ENCODE results near the gene GPS1. TPM values are rescaled to one million over a fixed set of nuclear protein-coding genes. Genes with fewer than 3 reads are reported as not detected.

The GPS1 gene
- total RNA-seq, 1 experiment from 2014 or later, result 181 TPM

GRCh38 chr17:82089723-82090548, 38.2 kb downstream of the GPS1 start:
- CTCF ChIA-PET, result interaction anchor here (0.7 to 2.3 kb wide), 2 partner anchors 16 to 60 kb away, joined by 3 to 6 read pairs; no protein-coding TSS in a partner anchor
- no peak for TF ChIP-seq ZSCAN18 (CRISPR knock-in tag; IDR thresholded peaks at IDR 0.05)
- no peak for TF ChIP-seq OVOL2 (CRISPR knock-in tag; IDR thresholded peaks at IDR 0.05; ENCODE audit: borderline replicate concordance)
- TF ChIP-seq EMX1 (CRISPR knock-in tag; IDR thresholded peaks at IDR 0.05), result no peak
- no peak for TF ChIP-seq HMGXB4 (CRISPR knock-in tag; IDR thresholded peaks at IDR 0.05)
- TF ChIP-seq E2F1 (CRISPR knock-in tag; IDR thresholded peaks at IDR 0.05), result no peak
- TF ChIP-seq FOXP4 (CRISPR knock-in tag; IDR thresholded peaks at IDR 0.05), result no peak
- TF ChIP-seq RELA (CRISPR knock-in tag; IDR thresholded peaks at IDR 0.05; ENCODE audit: borderline replicate concordance), result no peak
- no peak for TF ChIP-seq TEAD1 (CRISPR knock-in tag; IDR thresholded peaks at IDR 0.05)
- TF ChIP-seq, protein P1, sequence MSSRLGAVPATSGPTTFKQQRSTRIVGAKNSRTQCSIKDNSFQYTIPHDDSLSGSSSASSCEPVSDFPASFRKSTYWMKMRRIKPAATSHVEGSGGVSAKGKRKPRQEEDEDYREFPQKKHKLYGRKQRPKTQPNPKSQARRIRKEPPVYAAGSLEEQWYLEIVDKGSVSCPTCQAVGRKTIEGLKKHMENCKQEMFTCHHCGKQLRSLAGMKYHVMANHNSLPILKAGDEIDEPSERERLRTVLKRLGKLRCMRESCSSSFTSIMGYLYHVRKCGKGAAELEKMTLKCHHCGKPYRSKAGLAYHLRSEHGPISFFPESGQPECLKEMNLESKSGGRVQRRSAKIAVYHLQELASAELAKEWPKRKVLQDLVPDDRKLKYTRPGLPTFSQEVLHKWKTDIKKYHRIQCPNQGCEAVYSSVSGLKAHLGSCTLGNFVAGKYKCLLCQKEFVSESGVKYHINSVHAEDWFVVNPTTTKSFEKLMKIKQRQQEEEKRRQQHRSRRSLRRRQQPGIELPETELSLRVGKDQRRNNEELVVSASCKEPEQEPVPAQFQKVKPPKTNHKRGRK (CRISPR knock-in tag; IDR thresholded peaks at IDR 0.05; ENCODE audit: borderline replicate concordance), result no peak
- no peak for TF ChIP-seq NFATC4 (CRISPR knock-in tag; IDR thresholded peaks at IDR 0.05)
- TF ChIP-seq MYBL2 (CRISPR knock-in tag; IDR thresholded peaks at IDR 0.05), result no peak
- no peak for TF ChIP-seq HMGA2 (CRISPR knock-in tag; IDR thresholded peaks at IDR 0.05)
- TF ChIP-seq, protein P2, sequence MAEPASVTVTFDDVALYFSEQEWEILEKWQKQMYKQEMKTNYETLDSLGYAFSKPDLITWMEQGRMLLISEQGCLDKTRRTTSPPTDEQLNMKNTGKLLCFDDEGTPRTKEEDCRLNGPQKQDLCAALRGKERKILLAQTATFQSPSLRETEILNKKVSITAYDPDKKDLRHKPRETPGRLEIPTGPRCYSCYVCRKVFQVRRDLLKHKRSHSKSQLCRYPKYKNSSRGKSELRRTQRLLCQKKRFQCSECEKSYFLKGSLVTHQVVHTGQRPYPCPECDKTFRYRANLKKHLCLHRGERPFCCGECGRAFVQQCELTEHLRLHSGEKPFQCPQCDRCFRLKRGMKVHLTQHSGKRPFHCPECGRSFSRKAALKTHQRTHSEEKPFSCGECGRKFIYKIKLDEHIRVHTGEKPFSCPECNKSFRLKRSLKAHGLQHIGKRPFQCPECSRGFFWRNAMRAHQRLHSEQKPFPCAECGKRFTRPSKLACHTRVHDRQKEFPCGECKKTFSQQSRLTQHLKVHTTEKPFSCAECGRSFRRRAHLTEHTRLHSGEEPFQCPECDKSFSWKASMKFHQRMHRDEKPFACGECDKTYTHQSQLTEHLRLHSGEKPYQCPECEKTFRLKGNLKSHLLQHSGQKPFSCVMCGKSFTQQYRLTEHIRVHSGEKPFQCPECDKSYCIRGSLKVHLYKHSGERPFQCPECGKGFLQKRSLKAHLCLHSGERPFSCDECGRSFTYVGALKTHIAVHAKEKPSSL (CRISPR knock-in tag; conservative IDR thresholded peaks at IDR 0.05), result no peak
- no peak for TF ChIP-seq GRHL2 (CRISPR knock-in tag; IDR thresholded peaks at IDR 0.05; ENCODE audit: insufficient replicate concordance, severe bottlenecking)
- TF ChIP-seq ZNF396 (CRISPR knock-in tag; IDR thresholded peaks at IDR 0.05; ENCODE audit: borderline replicate concordance), result no peak

More at GRCh38 chr17:82089723-82090548, 38.2 kb downstream of the GPS1 start:
- no peak for ATAC-seq
- H3K27ac Mint-ChIP-seq, result no peak overlapping the region
- POLR2A ChIA-PET, result no interaction called here
- peaks cover 22% of the 10 kb centered on the region for H3K36me3 Mint-ChIP-seq
- no peaks in the 10 kb centered on the region for H3K9me3 Mint-ChIP-seq
- no peak overlapping the region for H3K4me3 Mint-ChIP-seq
- H3K27me3 Mint-ChIP-seq (ENCODE audit: low read depth), result no peaks in the 10 kb centered on the region
- DNase-seq (ENCODE audit: low spot score), result no peak
- no peaks in the 10 kb centered on the region for H3K4me1 Mint-ChIP-seq
